IMR-90 (cell line): ENCODE results near the gene ADGRG4. TPM values are rescaled to one million over a fixed set of nuclear protein-coding genes. Genes with fewer than 3 reads are reported as not detected.

Source experiments
- ATAC-seq: fragments of 200-7000 bp; cut with Tn5 transposase; 2 replicates; pipeline ENCODE4 v1.9.1; 2020; ENCODE audit warnings: low read depth, mild to moderate bottlenecking, moderate library complexity
- BruUV-seq: library from RNA; stranded (reverse); fragments of 400-500 nt; replicated peaks from 2 replicates; lab custom pipeline; 2021; lab: Mats Ljungman, UMichigan
- CTCF ChIA-PET: fragments of 300-600 bp; formaldehyde crosslinking; extraction: SDS; loops from one replicate; lab custom pipeline; 2021; ENCODE audit warnings: antibody characterized with exemption; lab: Yijun Ruan, JAX
- POLR2A ChIA-PET: fragments of 300-600 bp; sonication (Branson Sonifier 250); formaldehyde crosslinking; loops from one replicate; lab custom pipeline; 2022; ENCODE audit warnings: antibody characterized with exemption; ENCODE audit not compliant: unreplicated experiment; lab: Charles Lee
- DNase-seq: peaks from one replicate; pipeline ENCODE4 v3.0.0; 2013
- H2AFZ ChIP-seq: replicated peaks from 2 replicates; pipeline ENCODE3; 2013; ENCODE audit warnings: low read length, mild to moderate bottlenecking; ENCODE audit not compliant: poor library complexity
- H2AK5ac ChIP-seq: 2 replicates; pipeline ENCODE4 v1.6.1; 2013; ENCODE audit warnings: low read depth, low read length, inconsistent platforms
- H2AK9ac ChIP-seq: replicated peaks from 2 replicates; pipeline ENCODE3; 2013; ENCODE audit warnings: mild to moderate bottlenecking, low read depth, low read length, moderate library complexity; ENCODE audit not compliant: poor library complexity
- H2BK120ac ChIP-seq: 2 replicates; pipeline ENCODE4 v1.6.1; 2013; ENCODE audit warnings: low read depth, low read length, inconsistent platforms
- H2BK15ac ChIP-seq: 3 replicates; pipeline ENCODE4 v1.6.1; 2013; ENCODE audit warnings: low read depth, low read length, inconsistent platforms
- H2BK20ac ChIP-seq: 2 replicates; pipeline ENCODE4 v1.6.1; 2013; ENCODE audit warnings: low read depth, mild to moderate bottlenecking, inconsistent platforms, low read length, moderate library complexity
- H2BK5ac ChIP-seq: 2 replicates; pipeline ENCODE4 v1.6.1; 2013; ENCODE audit warnings: mild to moderate bottlenecking, low read depth, low read length, inconsistent platforms; ENCODE audit not compliant: poor library complexity, severe bottlenecking
- H3K14ac ChIP-seq: replicated peaks from 2 replicates; pipeline ENCODE4 v1.6.1; 2013; ENCODE audit warnings: low read depth, low read length, inconsistent platforms
- H3K18ac ChIP-seq: 2 replicates; pipeline ENCODE4 v1.6.1; 2013; ENCODE audit warnings: low read depth, low read length, control low read depth
- H3K23ac ChIP-seq: 2 replicates; pipeline ENCODE4 v1.6.1; 2013; ENCODE audit warnings: low read depth, low read length, inconsistent platforms
- H3K27ac ChIP-seq: 2 replicates; pipeline ENCODE4 v1.5.1; 2013; ENCODE audit warnings: mild to moderate bottlenecking, control low read depth, low read length; ENCODE audit not compliant: insufficient read depth
- H3K27me3 ChIP-seq: 2 replicates; pipeline ENCODE4 v1.6.1; 2013; ENCODE audit warnings: low read length; ENCODE audit not compliant: control insufficient read depth, insufficient read depth
- H3K36me3 ChIP-seq: 2 replicates; pipeline ENCODE4 v1.6.1; 2013; ENCODE audit warnings: low read length, mixed read lengths; ENCODE audit not compliant: control insufficient read depth, insufficient read depth
- H3K4ac ChIP-seq: 2 replicates; pipeline ENCODE4 v1.6.1; 2013; ENCODE audit warnings: low read depth, low read length, inconsistent platforms
- H3K4me1 ChIP-seq: 2 replicates; pipeline ENCODE4 v1.6.1; 2013; ENCODE audit warnings: low read length, mixed read lengths; ENCODE audit not compliant: control insufficient read depth, insufficient read depth
- H3K4me2 ChIP-seq: 2 replicates; pipeline ENCODE4 v1.6.1; 2013; ENCODE audit warnings: low read depth, mild to moderate bottlenecking, control low read depth, low read length, moderate library complexity
- H3K4me3 ChIP-seq: 2 replicates; pipeline ENCODE4 v1.5.1; 2013; ENCODE audit warnings: low read depth, mild to moderate bottlenecking, control low read depth, low read length, moderate library complexity; ENCODE audit not compliant: insufficient read depth
- H3K56ac ChIP-seq: 2 replicates; pipeline ENCODE4 v1.6.1; 2013; ENCODE audit warnings: low read length, inconsistent platforms; ENCODE audit not compliant: insufficient read depth; ENCODE audit errors: extremely low read depth
- H3K79me1 ChIP-seq, 2 experiments: 2 replicates each; pipeline ENCODE4 v1.6.1; 2013; ENCODE audit warnings: low read length in 2 of 2, inconsistent platforms in 1 of 2, low read depth in 1 of 2
- H3K9ac ChIP-seq: 2 replicates; pipeline ENCODE4 v1.6.1; 2013; ENCODE audit warnings: low read depth, low read length, control low read depth
- H3K9me1 ChIP-seq: 2 replicates; pipeline ENCODE4 v1.6.1; 2013; ENCODE audit warnings: low read length, inconsistent platforms; ENCODE audit not compliant: insufficient read depth
- H3K9me3 ChIP-seq: 2 replicates; pipeline ENCODE4 v1.6.1; 2013; ENCODE audit warnings: low read length; ENCODE audit not compliant: control insufficient read depth, insufficient read depth
- H4K20me1 ChIP-seq: 2 replicates; pipeline ENCODE4 v1.6.1; 2013; ENCODE audit warnings: low read length, inconsistent platforms; ENCODE audit not compliant: insufficient read depth
- H4K5ac ChIP-seq: 2 replicates; pipeline ENCODE4 v1.6.1; 2013; ENCODE audit warnings: mild to moderate bottlenecking, low read depth, low read length, control low read depth
- H4K8ac ChIP-seq, 2 experiments: 2 replicates each; pipeline ENCODE4 v1.6.1; 2013; ENCODE audit warnings: low read depth in 2 of 2, low read length in 2 of 2, control low read depth in 1 of 2, inconsistent platforms in 1 of 2
- H4K91ac ChIP-seq: 2 replicates; pipeline ENCODE4 v1.6.1; 2013; ENCODE audit warnings: low read depth, low read length, inconsistent platforms; ENCODE audit not compliant: insufficient read depth
- CEBPB ChIP-seq: IDR thresholded peaks from 2 replicates; pipeline ENCODE4 v1.6.1; 2012; ENCODE audit warnings: low read depth, low read length, improper control_type of control experiment
- MAZ ChIP-seq: IDR thresholded peaks from 2 replicates; pipeline ENCODE4 v1.6.1; 2012; ENCODE audit warnings: low read depth, mild to moderate bottlenecking, low read length, improper control_type of control experiment, moderate library complexity, borderline replicate concordance
- MXI1 ChIP-seq: IDR thresholded peaks from 2 replicates; pipeline ENCODE4 v1.6.1; 2012; ENCODE audit warnings: low read depth, mild to moderate bottlenecking, low read length, moderate library complexity, borderline replicate concordance
- NFE2L2 ChIP-seq: fragments of 150-350 bp; IDR thresholded peaks from 2 replicates; pipeline ENCODE4 v1.6.1; 2016; ENCODE audit warnings: low read depth, mild to moderate bottlenecking, low read length
- RCOR1 ChIP-seq: IDR thresholded peaks from 2 replicates; pipeline ENCODE4 v1.6.1; 2012; ENCODE audit warnings: mild to moderate bottlenecking, low read length, improper control_type of control experiment; ENCODE audit not compliant: insufficient replicate concordance
- USF2 ChIP-seq: fragments of 150-350 bp; IDR thresholded peaks from 2 replicates; pipeline ENCODE4 v1.6.1; 2017; ENCODE audit warnings: mild to moderate bottlenecking, antibody characterized with exemption, low read length, low read depth
- WGBS, 2 experiments: methylation state at CpG; one replicate each; pipeline versions ENCODE4 v1.1.5 to v1.1.7; 2013; ENCODE audit warnings: missing lambda C conversion rate in 2 of 2; ENCODE audit not compliant: insufficient read length in 1 of 2; ENCODE audit errors: extremely low coverage in 2 of 2; 5-methylcytosine and 5-hydroxymethylcytosine counted together
- dilution Hi-C: fragments of 300-500 bp; cut with HindIII; formaldehyde crosslinking; loops from one replicate; pipeline ENCODE4 v1.14.3; 2018; ENCODE audit warnings: low sequenced_read_pairs; ENCODE audit not compliant: unreplicated experiment
- in situ Hi-C: fragments of 300-500 bp; cut with MboI; formaldehyde crosslinking; loops from 3 replicates; pipeline ENCODE4 v1.14.3; 2019; ENCODE audit warnings: low sequenced_read_pairs, inconsistent platforms, mixed read lengths
- intact Hi-C: fragments of 100-400 bp; cut with micrococcal nuclease; formaldehyde crosslinking; loops from 2 replicates; pipeline ENCODE4 v1.10.0; 2022
- polyA plus RNA-seq, 3 experiments: library from polyadenylated mRNA; depleted of rRNA; stranded (reverse); fragments of >200 nt; gene quantifications; 2 replicates each; pipeline ENCODE4 v1.2.3, GENCODE V29; 2012; ENCODE audit warnings: low replicate concordance in 1 of 3
- total RNA-seq: library from RNA; depleted of rRNA; stranded (reverse); fragments of >200 nt; gene quantifications from 2 replicates; pipeline ENCODE4 v1.2.3, GENCODE V29; 2012

Gene ADGRG4
- total and polyA plus RNA-seq, 2 of the 4 experiments (the other 2 are of a cell fraction) = under 0.01 TPM; not detected in 1

DNA sequence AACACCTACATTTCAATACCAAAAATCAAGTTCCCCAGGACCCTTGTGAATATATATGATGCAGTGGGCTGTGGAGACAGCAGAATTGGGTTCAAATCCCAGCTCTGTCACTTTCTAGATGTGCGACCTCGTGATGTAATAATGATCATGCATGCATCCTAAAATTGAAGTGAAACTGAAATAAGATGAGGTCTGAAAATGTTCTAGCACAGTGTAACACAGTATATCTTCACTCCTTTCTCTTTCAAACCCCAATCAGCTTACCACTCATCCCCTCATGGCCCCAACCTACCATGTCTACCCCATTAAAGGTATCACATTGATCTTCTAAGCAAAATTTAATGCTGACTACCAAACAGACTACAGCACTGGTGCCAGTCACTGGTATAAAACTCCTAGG is 117.0 kb downstream of the ADGRG4 start:
- in situ Hi-C loops = no loop called here
- Histone ChIP-seq H3K9me1 (no peaks in the 10 kb centered on the region), H3K79me1 (no peaks in the 10 kb centered on the region), H3K4me1 (no peaks in the 10 kb centered on the region), H3K9me3 (peaks cover 2% of the 10 kb centered on the region; the same call in 1 of the 2 replicates), H3K9ac (no peak overlapping the region), H3K56ac (no peak overlapping the region), H3K14ac (no peak overlapping the region), H4K20me1 (no peaks in the 10 kb centered on the region), H2BK15ac (no peak overlapping the region), H4K8ac (no peak overlapping the region), H3K18ac (no peak overlapping the region), H3K36me3 (no peaks in the 10 kb centered on the region), H2AK9ac (no peak overlapping the region), H3K4me3 (no peak overlapping the region), H2AK5ac (no peak overlapping the region), H3K4me2 (no peak overlapping the region), H2BK5ac (no peak overlapping the region), H2AFZ (no peak overlapping the region), H3K27ac (no peak overlapping the region), H3K23ac (no peak overlapping the region), H4K91ac (no peak overlapping the region), H4K5ac (no peak overlapping the region), H3K4ac (no peak overlapping the region), H3K27me3 (no peaks in the 10 kb centered on the region), H2BK20ac (no peak overlapping the region), H2BK120ac (no peak overlapping the region)
- TF ChIP-seq RCOR1 (no peak), MAZ (no peak), MXI1 (no peak), CEBPB (no peak), NFE2L2 (no peak), USF2 (no peak)
- ChIA-PET CTCF (no interaction called here), POLR2A (no interaction called here)
- BruUV-seq = no TSS peak
- no CpG with 5 or more reads among the region's 2 CpGs for WGBS, 2 experiments
- intact Hi-C loops = no loop called here
- ATAC-seq = no peak
- dilution Hi-C loops = no loop called here
- DNase-seq = no peak
